Karpas-422 (cell line): ENCODE results near the gene PRR5L. TPM values are rescaled to one million over a fixed set of nuclear protein-coding genes. Genes with fewer than 3 reads are reported as not detected.
A peak's percentile ranks its signal among the peaks of the same experiment; 100 is the strongest.

Experiments used
- DNase-seq: peaks from one replicate; pipeline ENCODE4 v3.0.0-alpha.2; 2015
- H2AFZ ChIP-seq: fragments of 200-600 bp; sonication (generic); 2 replicates; pipeline ENCODE4 v1.6.1; 2014; ENCODE audit warnings: antibody characterized with exemption, low read length, mixed read lengths
- H3K27ac ChIP-seq: fragments of 200-600 bp; sonication (generic); 2 replicates; pipeline ENCODE4 v1.5.1; 2014; ENCODE audit warnings: mild to moderate bottlenecking, low read length, moderate library complexity
- H3K27me3 ChIP-seq: fragments of 200-600 bp; sonication (generic); 2 replicates; pipeline ENCODE4 v1.6.1; 2014; ENCODE audit warnings: low read length, mixed read lengths
- H3K36me3 ChIP-seq: fragments of 200-600 bp; sonication (generic); 2 replicates; pipeline ENCODE4 v1.6.1; 2014; ENCODE audit warnings: low read length, mixed read lengths; ENCODE audit not compliant: insufficient read depth
- H3K4me1 ChIP-seq: fragments of 200-600 bp; sonication (generic); 2 replicates; pipeline ENCODE4 v1.6.1; 2014; ENCODE audit warnings: mild to moderate bottlenecking, low read length, mixed read lengths
- H3K4me2 ChIP-seq: fragments of 200-600 bp; sonication (generic); 2 replicates; pipeline ENCODE4 v1.6.1; 2014; ENCODE audit warnings: low read length, low read depth, mild to moderate bottlenecking; ENCODE audit not compliant: poor library complexity, severe bottlenecking
- H3K4me3 ChIP-seq: fragments of 200-600 bp; sonication (generic); 2 replicates; pipeline ENCODE4 v1.5.1; 2014; ENCODE audit warnings: mild to moderate bottlenecking, antibody characterized with exemption, low read length, mixed read lengths
- H3K79me2 ChIP-seq: fragments of 200-600 bp; sonication (generic); 2 replicates; pipeline ENCODE4 v1.6.1; 2014; ENCODE audit warnings: mild to moderate bottlenecking, low read length, mixed read lengths
- H3K9ac ChIP-seq: fragments of 200-600 bp; sonication (generic); 2 replicates; pipeline ENCODE4 v1.6.0; 2014; ENCODE audit warnings: low read length
- H3K9me2 ChIP-seq: fragments of 200-600 bp; sonication (generic), shearing (Covaris generic); replicated peaks from 2 replicates; pipeline ENCODE4 v1.6.0; 2014; ENCODE audit warnings: mild to moderate bottlenecking, low read length, moderate library complexity; ENCODE audit not compliant: insufficient read depth
- H3K9me3 ChIP-seq: fragments of 300-700, 200-600 bp; sonication (generic); 2 replicates; pipeline ENCODE4 v1.6.1; 2014; ENCODE audit warnings: low read length, mixed read lengths
- H4K20me1 ChIP-seq: fragments of 200-600 bp; sonication (generic); 2 replicates; pipeline ENCODE4 v1.6.1; 2014; ENCODE audit warnings: mild to moderate bottlenecking, antibody characterized with exemption, low read length, low read depth; ENCODE audit not compliant: insufficient read depth
- total RNA-seq: library from RNA; depleted of rRNA; stranded (reverse); fragments of >200 nt; shearing (Covaris generic); gene quantifications from 2 replicates; pipeline ENCODE4 v1.2.3, GENCODE V29; 2014; ENCODE audit warnings: low replicate concordance

PRR5L gene
- total RNA-seq, 1 experiment from 2014 or later: not detected

GRCh38 chr11:36376009-36376887 is 80.2 kb downstream of the PRR5L start:
- H3K27me3 ChIP-seq: no peaks in the 10 kb centered on the region
- no peak overlapping the region for H2AFZ ChIP-seq
- H3K4me1 ChIP-seq: no peaks in the 10 kb centered on the region
- no peak overlapping the region for H3K4me3 ChIP-seq
- no peaks in the 10 kb centered on the region for H4K20me1 ChIP-seq
- no peaks in the 10 kb centered on the region for H3K9me2 ChIP-seq
- no peaks in the 10 kb centered on the region for H3K36me3 ChIP-seq
- DNase-seq: peak; percentile 14
- no peak overlapping the region for H3K27ac ChIP-seq
- no peak overlapping the region for H3K9ac ChIP-seq
- H3K9me3 ChIP-seq: no peaks in the 10 kb centered on the region
- H3K79me2 ChIP-seq: no peaks in the 10 kb centered on the region
- H3K4me2 ChIP-seq: no peak overlapping the region

- Histone ChIP-seq H3K4me2 (no peak overlapping the region), H3K9ac (no peak overlapping the region), H2AFZ (no peak overlapping the region), H3K9me2 (no peaks in the 10 kb centered on the region), H3K4me1 (no peaks in the 10 kb centered on the region), H3K36me3 (no peaks in the 10 kb centered on the region), H3K4me3 (no peak overlapping the region), H3K79me2 (no peaks in the 10 kb centered on the region), H4K20me1 (no peaks in the 10 kb centered on the region), H3K27me3 (no peaks in the 10 kb centered on the region), H3K9me3 (no peaks in the 10 kb centered on the region), H3K27ac (no peak overlapping the region)
- DNase-seq: no peak
Observed at GRCh38 chr11:36376888-36377758, 81.0 kb downstream of the PRR5L start.

DNA sequence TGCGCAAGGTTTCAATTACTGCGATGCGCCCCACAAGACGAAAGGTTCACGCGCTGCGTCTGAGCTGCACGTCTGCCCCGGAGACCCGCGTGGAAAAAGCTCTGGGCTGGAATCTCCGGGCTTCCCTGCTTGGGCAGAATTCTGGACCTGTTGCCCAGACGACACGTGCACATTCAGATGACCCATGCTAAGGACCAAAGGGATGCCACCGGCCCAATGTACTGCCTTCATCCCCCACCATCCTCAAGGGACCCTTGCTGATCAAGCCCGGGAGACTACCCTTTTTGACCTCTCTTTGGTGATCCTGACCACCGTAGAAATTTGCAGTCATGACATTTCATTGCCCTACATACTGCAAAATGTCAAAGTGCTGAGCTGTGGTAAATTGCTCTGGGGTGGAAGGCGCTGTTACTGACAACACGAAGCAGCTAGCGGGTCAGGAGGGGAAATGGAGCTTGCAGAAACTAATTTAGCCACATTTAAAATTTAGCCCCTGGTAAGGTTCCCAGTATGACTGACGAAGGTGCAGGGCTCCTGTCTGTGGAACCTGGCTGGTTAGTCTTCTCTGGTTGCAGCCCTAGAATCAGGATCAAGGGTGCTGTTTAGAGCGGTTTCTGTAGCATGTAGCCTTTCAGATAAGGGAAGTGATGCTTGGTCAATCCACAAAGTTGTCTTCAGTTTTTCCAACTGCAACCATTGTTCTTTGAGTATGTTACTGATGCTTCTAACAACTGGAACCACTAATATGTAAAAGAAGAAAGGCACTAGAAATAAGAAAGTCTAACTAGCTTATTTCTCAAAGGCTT is 81.9 kb downstream of the PRR5L start:
- no peaks in the 10 kb centered on the region for H3K9me2 ChIP-seq
- no peak overlapping the region for H3K27ac ChIP-seq
- H3K4me1 ChIP-seq: no peaks in the 10 kb centered on the region
- H3K36me3 ChIP-seq: no peaks in the 10 kb centered on the region
- H3K4me2 ChIP-seq: no peak overlapping the region
- no peak overlapping the region for H3K9ac ChIP-seq
- H4K20me1 ChIP-seq: no peaks in the 10 kb centered on the region
- H2AFZ ChIP-seq: no peak overlapping the region
- no peak overlapping the region for H3K4me3 ChIP-seq
- no peaks in the 10 kb centered on the region for H3K79me2 ChIP-seq
- no peaks in the 10 kb centered on the region for H3K9me3 ChIP-seq
- no peaks in the 10 kb centered on the region for H3K27me3 ChIP-seq
- DNase-seq: no peak

GRCh38 chr11:36379653-36380052 is 83.6 kb downstream of the PRR5L start:
- Histone ChIP-seq H3K79me2 (no peaks in the 10 kb centered on the region), H3K36me3 (no peaks in the 10 kb centered on the region), H4K20me1 (no peaks in the 10 kb centered on the region), H2AFZ (no peak overlapping the region), H3K4me2 (no peak overlapping the region), H3K27me3 (no peaks in the 10 kb centered on the region), H3K27ac (no peak overlapping the region), H3K9me3 (no peaks in the 10 kb centered on the region), H3K4me1 (no peaks in the 10 kb centered on the region), H3K4me3 (no peak overlapping the region), H3K9ac (no peak overlapping the region), H3K9me2 (no peaks in the 10 kb centered on the region)
- no peak for DNase-seq

DNA sequence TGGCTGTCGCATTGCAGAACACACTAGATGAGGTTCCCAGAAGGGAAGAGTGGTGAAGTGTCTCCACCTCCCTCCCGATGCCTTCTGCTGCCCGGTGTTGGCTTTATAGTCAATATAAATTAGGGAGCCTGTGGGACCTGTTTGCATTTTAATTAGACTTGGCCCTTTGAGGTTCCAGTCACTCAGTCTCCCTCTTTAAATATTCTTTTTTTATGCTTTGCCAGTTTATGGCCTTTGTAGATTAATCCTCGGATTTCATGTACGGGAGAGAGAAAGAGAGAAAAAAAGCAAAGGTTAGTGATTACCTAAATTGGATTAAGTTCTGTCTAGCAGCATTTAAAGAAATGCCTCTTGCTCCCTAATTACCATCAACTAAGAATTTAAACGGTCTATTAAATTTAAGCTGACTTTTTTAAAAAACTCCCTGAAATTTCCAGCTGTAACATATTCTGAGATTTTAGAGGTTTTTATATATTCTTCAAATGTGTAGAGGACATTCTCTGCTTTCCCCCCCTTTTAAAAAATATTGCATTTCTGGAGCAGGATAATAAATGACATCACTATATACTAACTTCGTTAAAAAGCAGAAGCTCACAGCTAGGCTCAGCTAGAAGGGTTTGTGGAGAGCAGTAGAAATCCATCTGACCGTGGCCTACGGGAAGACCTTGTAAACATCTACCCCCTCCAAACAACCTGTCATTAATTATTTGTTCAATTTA is 84.4 kb downstream of the PRR5L start:
- Histone ChIP-seq H3K27ac (no peak overlapping the region), H2AFZ (no peak overlapping the region), H3K36me3 (no peaks in the 10 kb centered on the region), H4K20me1 (no peaks in the 10 kb centered on the region), H3K4me1 (no peaks in the 10 kb centered on the region), H3K79me2 (no peaks in the 10 kb centered on the region), H3K9ac (no peak overlapping the region), H3K9me2 (no peaks in the 10 kb centered on the region), H3K4me3 (no peak overlapping the region), H3K9me3 (no peaks in the 10 kb centered on the region), H3K27me3 (no peaks in the 10 kb centered on the region), H3K4me2 (no peak overlapping the region)
- DNase-seq: no peak

DNA sequence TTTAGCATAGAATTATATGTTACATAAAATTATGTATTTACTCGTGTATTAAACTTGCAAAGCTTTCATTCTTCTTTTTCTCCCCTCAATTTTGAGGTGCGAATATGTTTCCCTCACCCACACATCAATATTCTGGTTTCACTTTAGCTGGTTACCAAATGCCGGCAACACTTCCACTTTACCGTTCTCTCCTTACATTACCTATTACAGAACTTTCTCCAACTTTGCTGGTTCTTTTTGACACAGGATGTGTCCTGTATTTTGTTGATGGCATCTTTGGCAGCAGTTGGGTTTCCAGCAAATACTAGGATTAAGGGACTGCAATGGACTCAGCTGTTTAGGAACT is 84.9 kb downstream of the PRR5L start:
- Histone ChIP-seq H3K79me2 (no peaks in the 10 kb centered on the region), H3K9me3 (no peaks in the 10 kb centered on the region), H3K4me1 (no peaks in the 10 kb centered on the region), H3K9me2 (no peaks in the 10 kb centered on the region), H3K36me3 (no peaks in the 10 kb centered on the region), H3K27ac (no peak overlapping the region), H3K9ac (no peak overlapping the region), H3K4me3 (no peak overlapping the region), H3K4me2 (no peak overlapping the region), H4K20me1 (no peaks in the 10 kb centered on the region), H3K27me3 (no peaks in the 10 kb centered on the region), H2AFZ (no peak overlapping the region)
- no peak for DNase-seq

DNA sequence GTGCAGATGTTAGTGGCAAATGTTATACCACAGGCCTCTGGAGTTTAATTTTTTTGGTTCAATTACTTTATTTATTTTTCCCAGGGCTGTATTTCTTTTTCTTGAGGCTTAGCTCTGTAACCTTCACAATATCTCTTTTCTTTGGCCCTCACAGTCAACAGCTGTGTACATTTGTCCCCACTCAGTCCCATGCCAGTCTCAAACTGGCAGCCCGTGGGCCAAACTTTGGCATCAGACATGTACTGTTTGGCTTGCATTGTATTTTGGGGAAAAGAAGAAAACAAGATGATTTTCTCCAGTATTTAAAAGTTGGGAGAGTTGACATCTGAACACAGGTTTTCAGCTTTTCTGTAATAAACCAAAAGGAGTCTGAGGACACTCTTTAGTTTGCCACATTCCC is 87.1 kb downstream of the PRR5L start:
- Histone ChIP-seq H3K4me3 (no peak overlapping the region), H3K9me3 (no peaks in the 10 kb centered on the region), H3K36me3 (no peaks in the 10 kb centered on the region), H3K4me2 (no peak overlapping the region), H3K79me2 (no peaks in the 10 kb centered on the region), H2AFZ (no peak overlapping the region), H3K4me1 (no peaks in the 10 kb centered on the region), H3K27ac (no peak overlapping the region), H3K27me3 (no peaks in the 10 kb centered on the region), H3K9me2 (no peaks in the 10 kb centered on the region), H4K20me1 (no peaks in the 10 kb centered on the region), H3K9ac (no peak overlapping the region)
- no peak for DNase-seq
